SK-N-SH (cell line): Measurements from ENCODE around the gene TGFBRAP1.

Source experiments
- CHD2 ChIP-seq: fragments of 150-350 bp; IDR thresholded peaks from 2 replicates; pipeline ENCODE4 v1.6.1; 2018; ENCODE audit warnings: low read length; ENCODE audit not compliant: partially characterized antibody
- CTCF ChIP-seq: fragments of 200-600 bp; sonication (generic); IDR thresholded peaks from 2 replicates; pipeline ENCODE4 v1.6.1; 2017; ENCODE audit warnings: antibody characterized with exemption, mild to moderate bottlenecking, moderate library complexity
- FOXJ3 ChIP-seq: sonication (generic); formaldehyde crosslinking; IDR thresholded peaks from 2 replicates; pipeline ENCODE4 v1.5.1; 2020; ENCODE audit warnings: mild to moderate bottlenecking, missing genetic modification reagents
- RAD21 ChIP-seq: IDR thresholded peaks from 2 replicates; pipeline ENCODE4 v1.6.1; 2012; ENCODE audit warnings: mild to moderate bottlenecking, low read length
- TAF1 ChIP-seq: IDR thresholded peaks from 2 replicates; pipeline ENCODE4 v1.6.1; 2012; ENCODE audit warnings: low read depth, mild to moderate bottlenecking, low read length, moderate library complexity, borderline replicate concordance
- TF ChIP-seq, protein P1 (sequence below): IDR thresholded peaks from 2 replicates; pipeline ENCODE4 v1.4.0; 2012; ENCODE audit warnings: low read depth, borderline replicate concordance
- TF ChIP-seq, protein P2 (sequence below): fragments of 150-350 bp; IDR thresholded peaks from 2 replicates; pipeline ENCODE4 v1.6.1; 2017; ENCODE audit warnings: antibody characterized with exemption, low read length, low read depth, borderline replicate concordance

DNA sequence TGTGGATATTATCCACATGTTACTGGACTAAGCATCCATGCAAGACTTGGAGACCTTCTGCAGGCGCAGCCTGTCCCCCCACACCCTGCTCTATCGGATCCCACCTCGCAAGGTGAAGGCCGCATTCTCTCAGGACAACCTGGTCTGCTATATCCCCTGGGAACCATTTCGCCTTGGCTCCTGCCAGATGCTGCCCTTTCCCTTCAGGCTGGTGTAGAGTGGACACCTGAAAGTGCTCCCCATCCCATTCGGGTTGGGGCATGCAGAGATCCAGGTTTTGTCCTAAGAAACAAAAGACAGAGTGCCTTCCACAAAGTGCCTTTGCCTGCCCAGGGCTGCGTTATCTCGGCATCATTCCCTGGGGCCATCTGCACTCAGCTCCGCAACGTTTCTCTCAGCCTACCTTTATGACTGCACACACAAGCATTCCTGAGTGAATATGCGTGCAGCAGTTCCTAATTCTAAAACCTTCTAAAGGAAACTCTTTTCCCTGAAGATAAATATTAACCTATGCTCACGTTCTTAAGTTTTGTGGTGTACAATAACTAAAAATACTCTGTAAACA lies 48.8 kb upstream of the TGFBRAP1 start:
- no peak for TF ChIP-seq FOXJ3
- TF ChIP-seq CTCF, result no peak
- TF ChIP-seq, protein P1, sequence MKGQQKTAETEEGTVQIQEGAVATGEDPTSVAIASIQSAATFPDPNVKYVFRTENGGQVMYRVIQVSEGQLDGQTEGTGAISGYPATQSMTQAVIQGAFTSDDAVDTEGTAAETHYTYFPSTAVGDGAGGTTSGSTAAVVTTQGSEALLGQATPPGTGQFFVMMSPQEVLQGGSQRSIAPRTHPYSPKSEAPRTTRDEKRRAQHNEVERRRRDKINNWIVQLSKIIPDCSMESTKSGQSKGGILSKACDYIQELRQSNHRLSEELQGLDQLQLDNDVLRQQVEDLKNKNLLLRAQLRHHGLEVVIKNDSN, result no peak
- no peak for TF ChIP-seq CHD2
- TF ChIP-seq, protein P2, sequence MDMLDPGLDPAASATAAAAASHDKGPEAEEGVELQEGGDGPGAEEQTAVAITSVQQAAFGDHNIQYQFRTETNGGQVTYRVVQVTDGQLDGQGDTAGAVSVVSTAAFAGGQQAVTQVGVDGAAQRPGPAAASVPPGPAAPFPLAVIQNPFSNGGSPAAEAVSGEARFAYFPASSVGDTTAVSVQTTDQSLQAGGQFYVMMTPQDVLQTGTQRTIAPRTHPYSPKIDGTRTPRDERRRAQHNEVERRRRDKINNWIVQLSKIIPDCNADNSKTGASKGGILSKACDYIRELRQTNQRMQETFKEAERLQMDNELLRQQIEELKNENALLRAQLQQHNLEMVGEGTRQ, result no peak
- TF ChIP-seq TAF1, result no peak
- TF ChIP-seq RAD21, result no peak
